Caco-2 (cell line): ENCODE data around the gene RNASE7. TPM values are rescaled to one million over a fixed set of nuclear protein-coding genes. Genes with fewer than 3 reads are reported as not detected.

ENCODE experiments used
- BruUV-seq: library from RNA; stranded (reverse); fragments of 400-500 nt; replicated peaks from 2 replicates; lab custom pipeline; 2021; lab: Mats Ljungman, UMichigan
- CTCF ChIA-PET: fragments of 300-600 bp; sonication (Branson Sonifier 250); formaldehyde crosslinking; loops from one replicate; lab custom pipeline; 2022; ENCODE audit warnings: antibody characterized with exemption; lab: Charles Lee
- POLR2A ChIA-PET: fragments of 300-600 bp; sonication (Branson Sonifier 250); formaldehyde crosslinking; loops from one replicate; lab custom pipeline; 2022; ENCODE audit warnings: antibody characterized with exemption; lab: Charles Lee
- DNase-seq, 2 experiments: peaks; one replicate each; pipeline versions ENCODE4 v3.0.0 to v3.0.0-alpha.2; 2020 to 2022
- H3K27me3 ChIP-seq: replicated peaks from 2 replicates; pipeline ENCODE4 v1.6.0; 2011; ENCODE audit warnings: low read length; ENCODE audit not compliant: control insufficient read depth, insufficient read depth
- H3K36me3 ChIP-seq: 2 replicates; pipeline ENCODE4 v1.5.1; 2011; ENCODE audit warnings: low read length; ENCODE audit not compliant: control insufficient read depth, insufficient read depth
- H3K4me1 ChIP-seq: fragments of 250-450 bp; sonication (Bioruptor Pico); 2 replicates; pipeline ENCODE4 v1.5.1; 2020; ENCODE audit warnings: mild to moderate bottlenecking
- H3K4me3 ChIP-seq: 2 replicates; pipeline ENCODE4 v1.5.1; 2011; ENCODE audit warnings: low read depth, mild to moderate bottlenecking, control low read depth, low read length
- H3K9me3 ChIP-seq: fragments of 250-450 bp; sonication (Bioruptor Pico); 2 replicates; pipeline ENCODE4 v1.5.1; 2020; ENCODE audit warnings: mild to moderate bottlenecking, moderate library complexity
- H3K27ac Mint-ChIP-seq: one replicate; pipeline ENCODE4 v1.8.0; 2022; ENCODE audit warnings: mixed read lengths; ENCODE audit not compliant: unreplicated experiment
- H3K27me3 Mint-ChIP-seq: one replicate; pipeline ENCODE4 v1.8.0; 2022; ENCODE audit warnings: mixed read lengths; ENCODE audit not compliant: insufficient read depth, unreplicated experiment
- H3K36me3 Mint-ChIP-seq: one replicate; pipeline ENCODE4 v1.8.0; 2022; ENCODE audit warnings: mild to moderate bottlenecking, mixed read lengths; ENCODE audit not compliant: insufficient read depth, unreplicated experiment
- H3K4me1 Mint-ChIP-seq: one replicate; pipeline ENCODE4 v1.8.0; 2022; ENCODE audit warnings: low read depth, mixed read lengths; ENCODE audit not compliant: unreplicated experiment
- H3K4me3 Mint-ChIP-seq: one replicate; pipeline ENCODE4 v1.8.0; 2022; ENCODE audit warnings: mild to moderate bottlenecking, moderate library complexity, mixed read lengths; ENCODE audit not compliant: unreplicated experiment
- H3K9me3 Mint-ChIP-seq: one replicate; pipeline ENCODE4 v1.8.0; 2022; ENCODE audit warnings: mixed read lengths; ENCODE audit not compliant: unreplicated experiment
- intact Hi-C: fragments of 100-400 bp; cut with micrococcal nuclease; formaldehyde crosslinking; loops from one replicate; pipeline ENCODE4 v1.10.0; 2022; ENCODE audit not compliant: unreplicated experiment
- total RNA-seq: library from RNA; stranded (reverse); gene quantifications from 2 replicates; pipeline ENCODE4 v1.2.3, GENCODE V29; 2022
- TF ChIP-seq, protein P1 (sequence below), 2 experiments: fragments of 200-600 bp in 1 of 2; IDR thresholded peaks; 1 replicate in 1 of 2; 2 replicates in 1 of 2; pipeline versions ENCODE4 v1.5.1 to v1.8.0; 2011 to 2022; ENCODE audit warnings: antibody characterized with exemption in 1 of 2, control low read depth in 1 of 2, inconsistent platforms in 1 of 2, low read depth in 1 of 2, low read length in 1 of 2, mild to moderate bottlenecking in 1 of 2, moderate library complexity in 1 of 2; ENCODE audit not compliant: insufficient read depth in 1 of 2, severe bottlenecking in 1 of 2, unreplicated experiment in 1 of 2

The RNASE7 gene
- total RNA-seq, 1 experiment from 2014 or later: not detected

DNA sequence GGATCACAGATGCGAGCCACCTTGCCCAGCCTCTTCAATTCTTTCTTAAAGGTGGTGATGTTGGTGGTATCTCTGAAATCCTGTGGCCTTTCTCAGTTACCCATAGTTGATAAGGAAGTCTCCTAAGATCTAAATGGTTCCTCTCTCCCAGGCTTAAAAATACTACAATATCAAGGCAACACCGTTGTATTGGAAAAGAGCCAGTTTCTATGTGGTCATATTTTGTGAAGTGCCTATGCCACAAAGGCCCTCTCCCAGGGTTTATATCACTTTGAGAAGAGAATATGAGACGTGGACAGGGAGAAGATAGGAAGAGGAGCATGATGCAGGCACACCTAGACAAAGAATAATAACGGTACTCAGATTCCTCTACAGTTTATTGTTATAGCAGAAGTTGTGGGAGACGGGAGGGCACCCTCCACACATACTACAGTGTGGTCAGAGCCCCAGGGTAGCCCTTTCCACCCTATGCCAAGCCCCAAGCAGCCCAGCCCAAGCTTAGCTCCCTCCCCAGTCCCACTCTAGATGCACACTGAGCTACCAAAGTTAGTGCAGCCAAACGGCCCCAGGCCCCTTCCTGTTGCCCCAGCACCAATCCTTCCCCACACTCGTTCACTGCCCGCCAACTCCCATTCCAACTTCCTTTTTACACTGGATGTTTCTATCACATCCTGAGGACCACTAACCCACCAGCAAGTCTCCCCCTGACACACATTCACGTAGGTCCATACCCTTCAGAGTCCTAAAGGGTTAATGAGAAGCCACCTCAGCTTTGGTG lies 25.6 kb upstream of the RNASE7 start:
- Mint-ChIP-seq H3K27ac (no peak overlapping the region), H3K4me1 (peaks cover 7% of the 10 kb centered on the region), H3K9me3 (no peaks in the 10 kb centered on the region), H3K27me3 (no peaks in the 10 kb centered on the region), H3K4me3 (no peak overlapping the region), H3K36me3 (peaks cover 7% of the 10 kb centered on the region)
- POLR2A ChIA-PET: no interaction called here
- no peak for DNase-seq
- H3K27me3 ChIP-seq: no peaks in the 10 kb centered on the region
- CTCF ChIA-PET: interaction anchor here (2.2 to 2.3 kb wide), 2 partner anchors 24 to 27 kb away, joined by 8 to 10 read pairs; no protein-coding TSS in a partner anchor
- no peaks in the 10 kb centered on the region; the same call in 1 of the 2 replicates for H3K4me1 ChIP-seq
- no peaks in the 10 kb centered on the region for H3K9me3 ChIP-seq
- H3K4me3 ChIP-seq: no peak overlapping the region
- TF ChIP-seq, protein P1, sequence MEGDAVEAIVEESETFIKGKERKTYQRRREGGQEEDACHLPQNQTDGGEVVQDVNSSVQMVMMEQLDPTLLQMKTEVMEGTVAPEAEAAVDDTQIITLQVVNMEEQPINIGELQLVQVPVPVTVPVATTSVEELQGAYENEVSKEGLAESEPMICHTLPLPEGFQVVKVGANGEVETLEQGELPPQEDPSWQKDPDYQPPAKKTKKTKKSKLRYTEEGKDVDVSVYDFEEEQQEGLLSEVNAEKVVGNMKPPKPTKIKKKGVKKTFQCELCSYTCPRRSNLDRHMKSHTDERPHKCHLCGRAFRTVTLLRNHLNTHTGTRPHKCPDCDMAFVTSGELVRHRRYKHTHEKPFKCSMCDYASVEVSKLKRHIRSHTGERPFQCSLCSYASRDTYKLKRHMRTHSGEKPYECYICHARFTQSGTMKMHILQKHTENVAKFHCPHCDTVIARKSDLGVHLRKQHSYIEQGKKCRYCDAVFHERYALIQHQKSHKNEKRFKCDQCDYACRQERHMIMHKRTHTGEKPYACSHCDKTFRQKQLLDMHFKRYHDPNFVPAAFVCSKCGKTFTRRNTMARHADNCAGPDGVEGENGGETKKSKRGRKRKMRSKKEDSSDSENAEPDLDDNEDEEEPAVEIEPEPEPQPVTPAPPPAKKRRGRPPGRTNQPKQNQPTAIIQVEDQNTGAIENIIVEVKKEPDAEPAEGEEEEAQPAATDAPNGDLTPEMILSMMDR (IDR thresholded peaks at IDR 0.05; ENCODE audit: insufficient read depth in 1 of 2, low read depth in 1 of 2, low read length in 1 of 2, severe bottlenecking in 1 of 2, unreplicated experiment in 1 of 2): no peak
- intact Hi-C loops: loop anchor here (5.0 kb wide), 1 partner anchor 41 kb away; the partner anchor contains the start of gene RNASE8
- H3K36me3 ChIP-seq: no peaks in the 10 kb centered on the region
- no TSS peak for BruUV-seq

DNA sequence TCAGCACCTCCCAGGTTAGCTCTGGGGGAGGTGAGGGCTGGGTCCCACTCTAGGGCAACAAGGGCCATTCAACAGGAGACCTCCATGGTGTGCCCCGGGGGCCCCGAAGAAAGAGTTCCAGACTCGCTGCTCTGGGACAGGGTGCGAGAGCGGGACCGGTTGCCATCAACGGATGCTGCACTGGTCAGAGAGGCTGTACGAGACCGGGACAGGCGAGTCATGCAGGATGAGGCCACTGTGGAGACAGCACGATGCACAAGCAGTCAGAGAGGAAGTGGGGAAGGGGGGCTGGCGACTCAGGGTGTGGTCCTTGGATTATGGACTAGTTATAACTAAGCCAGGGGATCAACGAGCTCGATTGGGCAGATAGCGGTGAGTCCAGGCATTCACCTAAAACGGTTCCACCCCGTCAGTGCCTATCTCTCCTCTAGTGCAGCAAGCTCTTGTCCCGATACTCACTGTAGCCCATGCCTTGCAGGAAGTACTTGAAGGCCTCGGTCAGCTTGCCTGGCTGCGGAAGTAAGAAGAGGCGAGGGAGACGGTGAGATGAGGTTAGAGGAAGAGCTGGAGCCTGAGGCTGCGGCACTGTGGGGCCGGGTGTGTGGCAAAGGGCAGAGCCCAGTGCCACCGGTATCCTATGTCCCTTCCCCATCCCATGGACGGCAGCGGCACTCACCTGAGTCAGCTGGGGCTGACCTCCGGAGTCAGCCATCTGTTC lies 24.5 kb upstream of the RNASE7 start:
- ChIA-PET POLR2A (no interaction called here), CTCF (interaction anchor here (2.3 kb wide), 1 partner anchor 23 kb away, joined by 8 read pairs; no protein-coding TSS in a partner anchor)
- Mint-ChIP-seq H3K4me1 (peaks cover 13% of the 10 kb centered on the region), H3K4me3 (no peak overlapping the region), H3K9me3 (no peaks in the 10 kb centered on the region), H3K27me3 (no peaks in the 10 kb centered on the region), H3K27ac (no peak overlapping the region), H3K36me3 (peaks cover 7% of the 10 kb centered on the region)
- BruUV-seq: no TSS peak
- Histone ChIP-seq H3K27me3 (no peaks in the 10 kb centered on the region), H3K9me3 (no peaks in the 10 kb centered on the region), H3K36me3 (no peaks in the 10 kb centered on the region), H3K4me1 (no peaks in the 10 kb centered on the region), H3K4me3 (no peak overlapping the region)
- no peak for DNase-seq
- TF ChIP-seq, protein P1 (IDR thresholded peaks at IDR 0.05; ENCODE audit: insufficient read depth in 1 of 2, low read depth in 1 of 2, low read length in 1 of 2, severe bottlenecking in 1 of 2, unreplicated experiment in 1 of 2): no peak
- intact Hi-C loops: loop anchor here (5.0 kb wide), 1 partner anchor 40 kb away; the partner anchor contains the start of gene RNASE8

DNA sequence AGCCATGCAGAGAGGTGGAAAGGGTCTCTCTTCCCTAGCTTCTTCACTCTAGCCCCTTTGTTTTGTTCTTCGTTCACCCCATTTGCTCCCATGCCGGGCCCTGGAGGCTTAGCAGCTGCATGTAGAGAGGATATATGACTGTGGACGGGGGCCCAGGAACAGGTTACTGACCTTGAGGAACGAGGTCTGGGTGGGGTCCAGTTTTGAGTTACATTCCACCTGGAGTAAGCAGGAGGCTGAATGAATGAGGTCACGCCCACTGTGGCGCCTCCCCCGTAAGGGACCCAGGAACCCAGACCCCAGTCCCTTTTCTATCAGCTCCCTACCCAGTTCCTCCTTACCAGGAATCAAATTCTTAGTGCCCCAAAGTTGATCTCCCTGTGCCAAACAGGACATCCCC lies 23.9 kb upstream of the RNASE7 start:
- ChIA-PET POLR2A (no interaction called here), CTCF (interaction anchor here (2.3 kb wide), 1 partner anchor 22 kb away, joined by 8 read pairs; no protein-coding TSS in a partner anchor)
- Histone ChIP-seq H3K4me1 (no peaks in the 10 kb centered on the region; the same call in 1 of the 2 replicates), H3K9me3 (no peaks in the 10 kb centered on the region), H3K36me3 (no peaks in the 10 kb centered on the region), H3K27me3 (no peaks in the 10 kb centered on the region), H3K4me3 (no peak overlapping the region)
- DNase-seq: no peak
- Mint-ChIP-seq H3K4me3 (no peak overlapping the region), H3K4me1 (peaks cover 18% of the 10 kb centered on the region), H3K27ac (no peak overlapping the region), H3K27me3 (no peaks in the 10 kb centered on the region), H3K9me3 (no peaks in the 10 kb centered on the region), H3K36me3 (peaks cover 7% of the 10 kb centered on the region)
- no TSS peak for BruUV-seq
- TF ChIP-seq, protein P1 (IDR thresholded peaks at IDR 0.05; ENCODE audit: insufficient read depth in 1 of 2, low read depth in 1 of 2, low read length in 1 of 2, severe bottlenecking in 1 of 2, unreplicated experiment in 1 of 2): no peak
- intact Hi-C loops: loop anchor here (5.0 kb wide), 1 partner anchor 39 kb away; the partner anchor contains the start of gene RNASE8
